ENCODE results near the gene GBP2.

DNA sequence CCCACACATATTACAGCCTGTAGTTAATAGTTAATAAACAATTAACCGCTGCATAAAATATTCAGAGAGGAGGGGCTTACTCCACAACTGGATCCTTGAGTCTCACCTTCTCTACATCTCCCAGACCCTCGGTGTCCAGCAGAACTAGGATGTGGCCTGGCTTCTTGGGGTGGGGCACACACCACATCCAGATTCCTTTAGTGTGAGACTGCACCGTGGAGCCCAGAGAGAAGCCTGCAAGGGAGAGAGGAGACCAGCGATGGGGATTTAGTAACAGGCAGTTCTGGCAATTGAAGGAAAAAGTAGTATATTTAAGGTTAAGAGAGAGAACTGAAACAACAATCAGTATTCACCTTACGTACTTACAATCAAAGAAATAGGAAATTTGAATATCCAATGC, 65.8 kb downstream of the GBP2 start:
- TF ChIP-seq POLR2A (IDR thresholded peaks at IDR 0.05; ENCODE audit: low read depth, low read length) (no peak), EZH2 (IDR thresholded peaks at IDR 0.05; ENCODE audit: borderline replicate concordance, low read depth, low read length, severe bottlenecking) (no peak), FOS (IDR thresholded peaks at IDR 0.05; ENCODE audit: borderline replicate concordance, insufficient read depth, low read length) (no peak), POLR2AphosphoS5 (IDR thresholded peaks at IDR 0.05; ENCODE audit: insufficient read depth, low read depth, low read length) (no peak)
- TF ChIP-seq, protein P1, sequence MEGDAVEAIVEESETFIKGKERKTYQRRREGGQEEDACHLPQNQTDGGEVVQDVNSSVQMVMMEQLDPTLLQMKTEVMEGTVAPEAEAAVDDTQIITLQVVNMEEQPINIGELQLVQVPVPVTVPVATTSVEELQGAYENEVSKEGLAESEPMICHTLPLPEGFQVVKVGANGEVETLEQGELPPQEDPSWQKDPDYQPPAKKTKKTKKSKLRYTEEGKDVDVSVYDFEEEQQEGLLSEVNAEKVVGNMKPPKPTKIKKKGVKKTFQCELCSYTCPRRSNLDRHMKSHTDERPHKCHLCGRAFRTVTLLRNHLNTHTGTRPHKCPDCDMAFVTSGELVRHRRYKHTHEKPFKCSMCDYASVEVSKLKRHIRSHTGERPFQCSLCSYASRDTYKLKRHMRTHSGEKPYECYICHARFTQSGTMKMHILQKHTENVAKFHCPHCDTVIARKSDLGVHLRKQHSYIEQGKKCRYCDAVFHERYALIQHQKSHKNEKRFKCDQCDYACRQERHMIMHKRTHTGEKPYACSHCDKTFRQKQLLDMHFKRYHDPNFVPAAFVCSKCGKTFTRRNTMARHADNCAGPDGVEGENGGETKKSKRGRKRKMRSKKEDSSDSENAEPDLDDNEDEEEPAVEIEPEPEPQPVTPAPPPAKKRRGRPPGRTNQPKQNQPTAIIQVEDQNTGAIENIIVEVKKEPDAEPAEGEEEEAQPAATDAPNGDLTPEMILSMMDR (IDR thresholded peaks at IDR 0.05; ENCODE audit: extremely low read depth in 1 of 2, insufficient read depth in 1 of 2, low read depth in 1 of 2, low read length in 2 of 2), result no peak
